Epithelial cell of proximal tubule (primary cell): ENCODE results near the gene AMER2. TPM values are rescaled to one million over a fixed set of nuclear protein-coding genes. Genes with fewer than 3 reads are reported as not detected.

Experiments
- DNase-seq: peaks from one replicate; pipeline ENCODE4 v3.0.0-alpha.2; 2011; ENCODE audit warnings: low read depth
- H3K4me3 ChIP-seq: 2 replicates; pipeline ENCODE4 v1.5.1; 2011; ENCODE audit warnings: low read depth, mild to moderate bottlenecking, low read length
- total RNA-seq: library from RNA; depleted of rRNA; stranded (reverse); fragments of >200 nt; gene quantifications from 2 replicates; pipeline ENCODE4 v1.2.3, GENCODE V29; 2015
- TF ChIP-seq, protein P1 (sequence below): conservative IDR thresholded peaks from 2 replicates; pipeline ENCODE4 v1.5.1; 2012; ENCODE audit warnings: low read depth, mild to moderate bottlenecking, low read length

Gene AMER2
- total RNA-seq, 1 donor from 2014 or later = 0.29 TPM

DNA sequence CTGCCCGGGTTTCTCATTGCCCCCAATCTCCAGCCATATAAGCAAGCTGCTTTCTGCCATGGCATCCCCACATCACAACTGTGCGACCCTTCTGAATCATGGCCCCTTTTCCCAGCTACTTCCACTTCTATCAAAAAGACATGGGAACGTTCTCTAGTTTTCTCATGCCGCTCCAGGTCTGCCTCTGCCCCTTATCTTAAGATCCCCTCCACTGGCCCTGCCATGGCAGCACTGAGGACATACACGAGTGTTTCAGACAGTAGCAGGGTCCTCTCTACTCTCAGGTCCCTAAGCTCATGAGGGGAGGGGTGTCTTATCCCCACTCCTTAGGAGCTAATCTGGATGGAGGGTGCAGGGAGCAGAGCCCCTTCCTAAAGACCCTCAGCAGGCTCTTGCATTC lies 5.5 kb upstream of the AMER2 start:
- H3K4me3 ChIP-seq = no peak overlapping the region
- TF ChIP-seq, protein P1, sequence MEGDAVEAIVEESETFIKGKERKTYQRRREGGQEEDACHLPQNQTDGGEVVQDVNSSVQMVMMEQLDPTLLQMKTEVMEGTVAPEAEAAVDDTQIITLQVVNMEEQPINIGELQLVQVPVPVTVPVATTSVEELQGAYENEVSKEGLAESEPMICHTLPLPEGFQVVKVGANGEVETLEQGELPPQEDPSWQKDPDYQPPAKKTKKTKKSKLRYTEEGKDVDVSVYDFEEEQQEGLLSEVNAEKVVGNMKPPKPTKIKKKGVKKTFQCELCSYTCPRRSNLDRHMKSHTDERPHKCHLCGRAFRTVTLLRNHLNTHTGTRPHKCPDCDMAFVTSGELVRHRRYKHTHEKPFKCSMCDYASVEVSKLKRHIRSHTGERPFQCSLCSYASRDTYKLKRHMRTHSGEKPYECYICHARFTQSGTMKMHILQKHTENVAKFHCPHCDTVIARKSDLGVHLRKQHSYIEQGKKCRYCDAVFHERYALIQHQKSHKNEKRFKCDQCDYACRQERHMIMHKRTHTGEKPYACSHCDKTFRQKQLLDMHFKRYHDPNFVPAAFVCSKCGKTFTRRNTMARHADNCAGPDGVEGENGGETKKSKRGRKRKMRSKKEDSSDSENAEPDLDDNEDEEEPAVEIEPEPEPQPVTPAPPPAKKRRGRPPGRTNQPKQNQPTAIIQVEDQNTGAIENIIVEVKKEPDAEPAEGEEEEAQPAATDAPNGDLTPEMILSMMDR = no peak
- no peak for DNase-seq

DNA sequence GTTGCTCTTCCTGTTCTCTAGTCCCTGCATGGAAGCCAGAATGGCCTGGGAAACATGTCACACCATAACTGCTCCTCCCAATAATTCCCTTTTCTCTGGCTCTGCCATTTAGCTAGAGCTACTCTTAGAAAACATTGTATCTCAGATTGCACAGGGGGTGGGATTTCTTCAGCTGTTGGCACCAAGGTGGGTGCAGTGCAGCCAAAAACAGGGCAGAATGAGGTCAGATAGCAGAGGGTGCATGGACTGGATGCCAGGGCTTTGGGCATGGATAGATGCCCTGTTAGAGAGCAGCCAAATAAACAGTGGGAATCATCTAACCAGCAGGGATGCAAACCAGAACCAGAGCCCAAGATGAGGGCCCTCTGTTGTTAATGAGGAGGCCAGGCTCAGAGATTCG lies 4.9 kb upstream of the AMER2 start:
- no peak for DNase-seq
- TF ChIP-seq, protein P1 = no peak
- H3K4me3 ChIP-seq = no peak overlapping the region

DNA sequence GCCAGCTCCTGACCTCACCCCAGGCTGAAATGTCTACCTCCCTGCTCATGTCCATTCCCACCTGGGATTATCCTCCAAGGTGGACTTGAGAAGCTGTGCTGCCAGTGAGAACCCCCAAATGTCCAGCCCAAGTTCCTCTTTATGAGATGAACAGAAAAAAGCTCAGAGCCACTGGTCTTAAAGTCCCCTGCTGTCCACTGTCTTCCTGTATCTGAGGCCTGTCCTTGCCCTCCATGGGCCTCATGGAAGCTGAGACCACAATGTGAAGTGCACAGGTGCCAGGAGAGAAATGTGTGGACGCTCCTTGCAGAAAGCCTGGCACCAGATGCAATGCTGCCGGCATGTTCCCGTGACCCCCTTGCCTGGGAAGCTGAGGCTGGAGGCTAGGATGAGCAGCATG lies 3.3 kb upstream of the AMER2 start:
- DNase-seq = no peak
- H3K4me3 ChIP-seq = no peak overlapping the region
- TF ChIP-seq, protein P1 = no peak

DNA sequence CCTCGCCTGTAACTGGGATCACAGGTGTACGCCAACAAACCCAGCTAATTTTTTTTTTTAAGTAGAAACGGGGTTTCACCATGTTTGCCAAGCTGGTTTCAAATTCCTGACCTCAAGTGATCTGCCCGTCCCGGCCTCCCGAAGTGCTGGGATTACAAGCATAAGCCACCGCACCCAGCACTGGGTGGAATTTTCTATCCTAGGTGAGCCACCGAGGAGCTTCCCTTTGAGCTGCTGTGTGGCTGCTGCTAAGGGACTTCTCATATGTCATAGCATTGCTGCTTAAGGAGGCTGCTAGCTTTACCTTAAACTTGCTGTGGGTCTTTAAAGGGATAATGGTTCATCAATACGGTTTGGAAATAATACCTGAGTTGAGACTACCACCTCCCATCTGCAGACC lies 2.9 kb upstream of the AMER2 start:
- TF ChIP-seq, protein P1 = no peak
- DNase-seq = no peak
- no peak overlapping the region for H3K4me3 ChIP-seq

DNA sequence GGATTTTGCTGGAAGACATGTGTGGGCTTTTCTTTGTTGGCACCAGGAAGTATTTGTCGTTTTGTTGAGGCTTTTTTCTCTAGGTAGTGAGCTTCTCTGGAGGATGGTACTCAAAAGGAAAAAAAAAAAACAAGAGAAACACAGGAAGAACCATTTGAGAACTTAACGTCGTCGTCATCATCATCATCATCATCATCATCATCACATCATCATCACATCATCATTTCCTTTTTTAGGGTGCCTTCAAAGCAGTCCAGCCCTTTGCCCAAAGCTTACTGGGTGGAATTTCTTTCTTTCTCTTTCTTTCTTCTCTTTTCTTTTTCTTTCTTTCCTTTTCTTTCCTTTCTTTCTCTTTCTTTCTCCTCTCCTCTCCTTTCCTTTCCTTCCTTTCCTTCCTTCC lies 2.2 kb upstream of the AMER2 start:
- H3K4me3 ChIP-seq = no peak overlapping the region
- TF ChIP-seq, protein P1 = no peak
- no peak for DNase-seq

DNA sequence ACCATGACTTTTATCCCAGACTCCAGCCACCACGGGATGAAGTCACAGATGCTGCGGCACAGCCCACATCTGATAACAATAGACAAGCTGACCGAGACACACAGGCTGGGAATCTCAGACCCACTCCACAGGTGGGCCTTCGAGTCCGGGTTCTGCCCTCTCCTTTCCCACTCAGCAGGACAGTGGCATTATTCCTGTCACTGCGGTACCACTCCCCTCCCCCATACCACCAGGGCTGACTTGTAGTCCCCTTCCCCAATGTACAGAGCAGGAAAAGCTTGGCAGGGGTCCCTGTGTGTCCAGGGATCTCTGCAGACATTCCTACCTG lies 179 bp upstream of the AMER2 start:
- TF ChIP-seq, protein P1 = no peak
- H3K4me3 ChIP-seq = no peak overlapping the region
- DNase-seq = no peak

DNA sequence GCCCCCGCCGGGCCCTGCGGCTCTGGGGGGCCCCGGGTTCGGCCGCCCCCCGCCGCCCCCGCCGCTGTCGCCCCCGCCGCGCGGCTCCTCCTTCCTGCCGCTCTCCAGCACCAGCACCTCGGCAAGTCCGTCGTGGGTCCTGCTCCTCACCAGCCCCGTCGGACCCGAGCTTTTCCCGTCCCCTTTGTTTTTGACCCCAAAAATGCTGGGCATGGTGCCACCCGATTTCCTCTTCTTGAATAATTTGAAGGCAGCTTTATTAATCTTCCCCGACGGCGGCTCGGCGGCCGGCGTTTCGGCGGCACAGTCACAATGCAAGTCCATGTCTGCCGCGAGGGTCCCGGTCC lies 945 bp downstream of the AMER2 start:
- no peak for DNase-seq
- TF ChIP-seq, protein P1 = no peak
- peak overlapping the region; percentile 33 for H3K4me3 ChIP-seq
